Measurements from ENCODE around the gene PLBD1.

PLBD1 gene

GRCh38 chr12:14573118-14573517, 5.4 kb upstream of the PLBD1 start:
- Histone ChIP-seq H3K27me3 (ENCODE audit: control insufficient read depth, insufficient read depth, low read length) (no peaks in the 10 kb centered on the region), H3K79me2 (no peaks in the 10 kb centered on the region), H3K4me1 (no peaks in the 10 kb centered on the region), H3K9ac (no peak overlapping the region), H3K36me3 (ENCODE audit: control insufficient read depth, insufficient read depth, low read length) (no peaks in the 10 kb centered on the region), H2AFZ (no peak overlapping the region), H3K4me3 (ENCODE audit: low read depth, low read length) (no peak overlapping the region), H3K27ac (no peak overlapping the region), H3K9me3 (ENCODE audit: control insufficient read depth, low read length) (no peaks in the 10 kb centered on the region), H3K4me2 (ENCODE audit: low read length) (no peak overlapping the region)
- no peak for TF ChIP-seq CTCF (IDR thresholded peaks at IDR 0.05)

- H3K79me2 ChIP-seq, result no peaks in the 10 kb centered on the region
- H3K4me2 ChIP-seq (ENCODE audit: low read length), result no peak overlapping the region
- TF ChIP-seq CTCF (IDR thresholded peaks at IDR 0.05), result no peak
- no peaks in the 10 kb centered on the region for H3K27me3 ChIP-seq (ENCODE audit: control insufficient read depth, insufficient read depth, low read length)
- H2AFZ ChIP-seq, result no peak overlapping the region
- no peaks in the 10 kb centered on the region for H3K9me3 ChIP-seq (ENCODE audit: control insufficient read depth, low read length)
- H3K4me1 ChIP-seq, result no peaks in the 10 kb centered on the region
- H3K36me3 ChIP-seq (ENCODE audit: control insufficient read depth, insufficient read depth, low read length), result no peaks in the 10 kb centered on the region
- H3K4me3 ChIP-seq (ENCODE audit: low read depth, low read length), result no peak overlapping the region
- no peak overlapping the region for H3K9ac ChIP-seq
- H3K27ac ChIP-seq, result no peak overlapping the region
These were observed 4.7 kb upstream of the PLBD1 start for GRCh38 chr12:14572401-14572800.

- H3K4me3 ChIP-seq (ENCODE audit: low read depth, low read length), result no peak overlapping the region
- H3K27ac ChIP-seq, result no peak overlapping the region
- H3K9me3 ChIP-seq (ENCODE audit: control insufficient read depth, low read length), result no peaks in the 10 kb centered on the region
- TF ChIP-seq CTCF (IDR thresholded peaks at IDR 0.05), result no peak
- H3K4me1 ChIP-seq, result no peaks in the 10 kb centered on the region
- no peak overlapping the region for H2AFZ ChIP-seq
- no peaks in the 10 kb centered on the region for H3K27me3 ChIP-seq (ENCODE audit: control insufficient read depth, insufficient read depth, low read length)
- H3K36me3 ChIP-seq (ENCODE audit: control insufficient read depth, insufficient read depth, low read length), result no peaks in the 10 kb centered on the region
- H3K79me2 ChIP-seq, result no peaks in the 10 kb centered on the region
- H3K4me2 ChIP-seq (ENCODE audit: low read length), result no peak overlapping the region
- H3K9ac ChIP-seq, result no peak overlapping the region
These were observed 4.1 kb upstream of the PLBD1 start for GRCh38 chr12:14571779-14572178.

GRCh38 chr12:14570231-14570630, 2.5 kb upstream of the PLBD1 start:
- H3K4me1 ChIP-seq, result no peaks in the 10 kb centered on the region
- no peak overlapping the region for H3K4me3 ChIP-seq (ENCODE audit: low read depth, low read length)
- H3K9ac ChIP-seq, result no peak overlapping the region
- no peaks in the 10 kb centered on the region for H3K79me2 ChIP-seq
- H3K4me2 ChIP-seq (ENCODE audit: low read length), result no peak overlapping the region
- TF ChIP-seq CTCF (IDR thresholded peaks at IDR 0.05), result no peak
- no peaks in the 10 kb centered on the region for H3K27me3 ChIP-seq (ENCODE audit: control insufficient read depth, insufficient read depth, low read length)
- H2AFZ ChIP-seq, result no peak overlapping the region
- no peak overlapping the region for H3K27ac ChIP-seq
- no peaks in the 10 kb centered on the region for H3K36me3 ChIP-seq (ENCODE audit: control insufficient read depth, insufficient read depth, low read length)
- H3K9me3 ChIP-seq (ENCODE audit: control insufficient read depth, low read length), result no peaks in the 10 kb centered on the region

GRCh38 chr12:14564336-14564959, 3.2 kb downstream of the PLBD1 start:
- no peak for TF ChIP-seq CTCF (IDR thresholded peaks at IDR 0.05)
- Histone ChIP-seq H3K9me3 (ENCODE audit: control insufficient read depth, low read length) (no peaks in the 10 kb centered on the region), H2AFZ (peak overlapping the region; percentile 5), H3K27me3 (ENCODE audit: control insufficient read depth, insufficient read depth, low read length) (no peaks in the 10 kb centered on the region), H3K36me3 (ENCODE audit: control insufficient read depth, insufficient read depth, low read length) (no peaks in the 10 kb centered on the region), H3K4me2 (ENCODE audit: low read length) (no peak overlapping the region), H3K27ac (no peak overlapping the region), H3K4me1 (no peaks in the 10 kb centered on the region), H3K79me2 (no peaks in the 10 kb centered on the region), H3K4me3 (ENCODE audit: low read depth, low read length) (no peak overlapping the region), H3K9ac (no peak overlapping the region)

Measured in parathyroid adenoma (tissue), 2 donors.